DMS114 treated with DMSO at 0.1 percent for 48 hours (cell line): ENCODE data around the gene NCBP3.
"Not testable (repeated sequence)": the region's sequence is repeated elsewhere in the genome, so short reads cannot be mapped to it uniquely, and the experiment has no call there.

Experiments used
- DNase-seq: peaks from one replicate; lab custom pipeline; 2025; ENCODE audit not compliant: unreplicated experiment; lab: John Stamatoyannopoulos, UW

The NCBP3 gene

DNA sequence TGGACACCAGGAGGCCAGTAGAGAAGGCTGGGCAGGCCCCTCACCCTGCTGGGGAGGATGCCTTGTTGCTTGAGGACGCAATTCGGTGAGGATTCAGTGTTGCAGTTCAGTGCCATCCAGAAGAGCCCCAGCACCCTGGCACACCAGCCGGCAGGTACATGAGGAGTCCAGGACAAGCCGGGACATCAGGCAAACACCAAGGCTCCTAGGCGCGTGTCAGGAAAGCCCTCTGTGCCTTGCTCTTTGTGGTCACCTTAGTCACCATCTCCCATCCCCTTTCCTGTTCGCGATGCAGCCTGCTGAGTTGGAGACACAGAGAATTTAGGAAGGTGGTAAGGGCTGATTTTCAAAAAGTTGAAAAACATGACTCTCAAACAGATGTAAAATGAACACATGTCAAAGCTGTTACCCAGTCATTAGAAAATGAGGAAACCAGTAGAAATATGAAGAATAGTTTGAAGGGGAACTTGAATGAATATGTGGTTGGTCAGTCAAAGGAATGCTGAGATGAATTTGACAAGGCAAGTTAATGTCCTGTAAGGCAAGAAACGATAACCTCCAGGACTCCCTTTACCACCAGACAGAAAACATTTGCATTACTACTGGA, 2.3 kb upstream of the NCBP3 start:
- no peak for DNase-seq

- DNase-seq = no peak
Measured at GRCh38 chr17:3847165-3847670, 1.2 kb upstream of the NCBP3 start.

- no peak for DNase-seq
Measured at GRCh38 chr17:3846437-3847164, 555 bp upstream of the NCBP3 start.

GRCh38 chr17:3845291-3845620, 790 bp downstream of the NCBP3 start:
- DNase-seq = no peak

GRCh38 chr17:3844556-3844955, 1.5 kb downstream of the NCBP3 start:
- DNase-seq = not testable (repeated sequence)

DNA sequence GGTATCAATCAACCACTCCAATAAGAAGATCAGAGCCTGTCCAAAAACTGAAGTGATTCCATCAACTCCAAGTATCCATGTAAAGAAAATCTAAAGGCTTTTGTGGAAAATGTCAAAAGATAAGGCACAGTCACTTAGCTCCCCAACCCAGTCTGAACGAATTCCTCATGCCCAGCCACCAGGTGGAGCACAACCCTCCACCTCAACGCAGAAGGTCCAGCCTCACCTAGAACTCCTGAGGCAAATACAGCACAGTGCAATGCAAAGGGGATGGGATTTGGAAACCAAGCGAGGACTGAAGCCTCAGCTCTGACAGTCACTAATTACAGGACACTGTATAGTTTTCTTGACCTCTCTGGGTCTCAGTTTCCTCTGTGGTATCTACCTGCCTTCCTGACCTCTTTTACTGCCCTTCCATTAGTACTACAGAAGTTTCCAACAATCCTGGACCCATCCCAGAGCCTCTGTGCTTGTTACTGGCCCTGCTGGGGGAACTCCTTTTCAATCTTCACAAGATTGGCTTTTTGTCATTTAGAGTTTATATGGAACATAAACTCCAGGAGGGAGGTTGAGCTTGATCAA, 2.0 kb downstream of the NCBP3 start:
- DNase-seq = no peak

DNA sequence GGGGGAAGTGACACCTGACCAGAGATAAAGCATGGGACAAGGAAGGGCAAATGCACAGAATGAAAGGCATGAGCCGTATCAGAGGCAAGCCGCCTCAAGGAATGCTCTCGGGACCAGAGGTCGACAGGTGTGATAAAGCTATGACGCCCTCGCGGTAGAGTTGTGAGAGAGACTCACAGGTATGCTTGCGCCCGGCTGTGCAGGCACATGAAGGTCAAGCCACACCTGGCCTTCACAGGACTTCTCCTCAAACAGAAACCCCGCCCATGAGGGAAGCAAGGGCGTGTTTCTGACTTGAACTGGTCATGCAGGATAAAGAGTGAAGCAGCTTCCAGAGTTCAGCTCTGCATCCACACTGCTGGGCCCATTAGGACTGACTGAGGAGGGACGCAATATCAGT, 7.8 kb downstream of the NCBP3 start:
- no peak for DNase-seq

- no peak for DNase-seq
Measured at GRCh38 chr17:3836551-3836950, 9.5 kb downstream of the NCBP3 start.

GRCh38 chr17:3835410-3836229, 10.4 kb downstream of the NCBP3 start:
- DNase-seq = no peak

- DNase-seq = no peak
Measured at GRCh38 chr17:3834811-3835210, 11.2 kb downstream of the NCBP3 start.

GRCh38 chr17:3828852-3829232, 17.2 kb downstream of the NCBP3 start:
- DNase-seq = no peak

- DNase-seq = no peak
Measured at GRCh38 chr17:3828151-3828851, 17.7 kb downstream of the NCBP3 start.

- DNase-seq = peak; percentile 9
Measured at GRCh38 chr17:3827124-3827773, 18.8 kb downstream of the NCBP3 start.

- no peak for DNase-seq
Measured at GRCh38 chr17:3826191-3826590, 19.9 kb downstream of the NCBP3 start.

- DNase-seq = no peak
Measured at GRCh38 chr17:3821101-3821500, 24.9 kb downstream of the NCBP3 start.

DNA sequence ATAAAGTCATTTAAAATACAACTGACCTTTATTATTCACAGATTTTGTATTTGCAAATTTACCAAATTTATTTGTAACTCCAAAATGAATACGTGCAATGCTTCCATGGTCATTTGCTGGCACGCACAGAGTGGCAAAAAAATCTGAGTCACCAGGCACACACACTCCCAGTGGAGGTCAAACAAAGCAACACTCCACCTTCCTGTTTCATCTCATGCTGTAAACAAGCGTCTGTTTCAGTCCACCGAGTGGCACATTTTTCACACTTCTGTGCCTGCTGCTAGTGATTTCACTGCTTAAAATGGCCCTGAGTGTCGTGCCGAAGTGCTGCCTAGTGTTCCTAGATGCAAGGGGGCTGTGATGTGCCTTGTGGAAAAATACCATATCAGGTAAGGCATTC, 27.3 kb downstream of the NCBP3 start:
- DNase-seq = no peak

DNA sequence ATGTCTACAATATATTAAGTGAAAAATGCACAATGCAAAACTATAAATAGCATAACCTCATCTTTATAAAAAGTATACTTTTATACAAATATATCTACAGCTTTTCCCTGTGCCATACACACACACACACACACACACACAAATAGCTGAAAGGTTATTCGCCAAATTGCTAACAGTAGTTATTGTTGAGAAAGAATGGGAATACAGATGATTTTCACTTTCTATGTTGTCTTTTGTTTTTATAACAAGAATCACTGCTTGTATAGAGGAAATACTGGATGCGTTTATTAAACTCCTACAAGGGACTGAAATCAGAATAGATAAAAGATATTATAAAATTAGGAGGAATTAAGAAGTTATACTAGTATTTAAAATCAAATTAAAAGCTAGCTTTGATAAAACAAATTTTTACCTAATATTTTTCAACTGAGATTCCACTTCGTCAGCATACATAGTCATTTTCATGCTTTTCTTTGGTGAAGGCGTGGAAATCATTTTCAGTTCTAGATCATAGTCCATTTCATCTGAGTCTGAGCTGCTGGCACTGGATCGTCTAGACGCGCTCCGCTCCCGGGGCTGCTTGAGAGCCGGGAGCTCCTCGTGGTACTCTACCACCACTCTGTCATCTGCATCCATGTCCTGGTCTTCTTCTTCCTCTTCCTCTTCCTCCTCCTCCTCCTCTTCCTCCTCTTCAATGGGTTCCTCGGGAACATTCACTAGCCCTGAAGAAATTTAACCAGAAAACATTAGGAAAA, 28.0 kb downstream of the NCBP3 start:
- DNase-seq = no peak

- no peak for DNase-seq
Measured at GRCh38 chr17:3815925-3816324, 30.1 kb downstream of the NCBP3 start.

GRCh38 chr17:3815122-3815521, 30.9 kb downstream of the NCBP3 start:
- no peak for DNase-seq

GRCh38 chr17:3814361-3814760, 31.7 kb downstream of the NCBP3 start:
- no peak for DNase-seq
